Measurements from ENCODE around the gene NCOA6.

Gene NCOA6

GRCh38 chr20:34831936-34832335 lies 6.5 kb upstream of the NCOA6 start:
- no peak for DNase-seq (ENCODE audit: low read depth)
- H3K4me3 ChIP-seq (ENCODE audit: low read depth, low read length): no peak overlapping the region
- TF ChIP-seq CTCF (conservative IDR thresholded peaks at IDR 0.05; ENCODE audit: low read depth, low read length): no peak

- no peak for DNase-seq (ENCODE audit: low read depth)
- no peak overlapping the region for H3K4me3 ChIP-seq (ENCODE audit: low read depth, low read length)
- peak; percentile 15 for TF ChIP-seq CTCF (conservative IDR thresholded peaks at IDR 0.05; ENCODE audit: low read depth, low read length)
These were observed 3.7 kb upstream of the NCOA6 start for GRCh38 chr20:34829191-34829590.

GRCh38 chr20:34824806-34825529 lies 483 bp downstream of the NCOA6 start:
- peak overlapping the region; percentile 89 for H3K4me3 ChIP-seq (ENCODE audit: low read depth, low read length)
- no peak for TF ChIP-seq CTCF (conservative IDR thresholded peaks at IDR 0.05; ENCODE audit: low read depth, low read length)

GRCh38 chr20:34824452-34824805 lies 1.0 kb downstream of the NCOA6 start:
- peak; percentile 53 for DNase-seq (ENCODE audit: low read depth)
- peak overlapping the region; percentile 89 for H3K4me3 ChIP-seq (ENCODE audit: low read depth, low read length)
- no peak for TF ChIP-seq CTCF (conservative IDR thresholded peaks at IDR 0.05; ENCODE audit: low read depth, low read length)

More at GRCh38 chr20:34824806-34825529, 483 bp downstream of the NCOA6 start:
- peak; percentile 38 for DNase-seq (ENCODE audit: low read depth)

GRCh38 chr20:34824026-34824425 lies 1.4 kb downstream of the NCOA6 start:
- DNase-seq (ENCODE audit: low read depth): no peak
- H3K4me3 ChIP-seq (ENCODE audit: low read depth, low read length): peak overlapping the region; percentile 89
- TF ChIP-seq CTCF (conservative IDR thresholded peaks at IDR 0.05; ENCODE audit: low read depth, low read length): no peak

- H3K4me3 ChIP-seq (ENCODE audit: low read depth, low read length): no peak overlapping the region
- no peak for TF ChIP-seq CTCF (conservative IDR thresholded peaks at IDR 0.05; ENCODE audit: low read depth, low read length)
- DNase-seq (ENCODE audit: low read depth): no peak
These were observed 4.5 kb downstream of the NCOA6 start for GRCh38 chr20:34820805-34821578.
